Heart left ventricle (tissue), 16 donors: Measurements from ENCODE around the gene SH3YL1. TPM values are rescaled to one million over a fixed set of nuclear protein-coding genes. Genes with fewer than 3 reads are reported as not detected.

Experiments
- ATAC-seq, 4 donors: fragments of 200-7000 bp; cut with Tn5 transposase; one replicate each; pipeline ENCODE4 v1.9.1; 2020 to 2022; ENCODE audit warnings: moderate library complexity in 4 of 4, mild to moderate bottlenecking in 3 of 4, moderate number of reproducible peaks in 1 of 4
- DNase-seq, 5 donors: peaks; one replicate each; pipeline ENCODE4 v3.0.0-alpha.2; 2020
- H3K27ac ChIP-seq, 12 donors: fragments of 200-600 bp; sonication (generic) in 4 of 12; one replicate each; pipeline versions ENCODE4 v1.5.0 to v1.8.0; 2016 to 2022; ENCODE audit warnings: mild to moderate bottlenecking in 2 of 12
- H3K27me3 ChIP-seq, 9 donors: fragments of 200-600 bp; sonication (generic) in 2 of 9; one replicate each; pipeline versions ENCODE4 v1.5.1 to v1.8.0; 2016 to 2022; ENCODE audit warnings: mild to moderate bottlenecking in 3 of 9
- H3K36me3 ChIP-seq, 9 donors: fragments of 200-600 bp; sonication (generic) in 2 of 9; one replicate each; pipeline versions ENCODE4 v1.5.0 to v1.8.0; 2018 to 2022; ENCODE audit warnings: mild to moderate bottlenecking in 2 of 9
- H3K4me1 ChIP-seq, 12 donors: fragments of 200-600 bp; sonication (generic) in 4 of 12; one replicate each; pipeline versions ENCODE4 v1.5.0 to v1.8.0; 2016 to 2022; ENCODE audit warnings: mild to moderate bottlenecking in 3 of 12
- H3K4me3 ChIP-seq, 12 donors: fragments of 200-600 bp; sonication (generic) in 4 of 12; one replicate each; pipeline versions ENCODE4 v1.5.0 to v1.8.0; 2017 to 2022; ENCODE audit warnings: mild to moderate bottlenecking in 9 of 12, moderate library complexity in 4 of 12
- H3K9me3 ChIP-seq, 12 donors: fragments of 200-600 bp; sonication (generic) in 4 of 12; one replicate each; pipeline versions ENCODE4 v1.5.0 to v1.8.0; 2016 to 2022; ENCODE audit warnings: mild to moderate bottlenecking in 1 of 12
- POLR2A ChIP-seq, 2 donors: fragments of 450-650 bp; IDR thresholded peaks; one replicate each; pipeline ENCODE4 v1.6.1; 2017; ENCODE audit warnings: antibody characterized with exemption in 2 of 2, mild to moderate bottlenecking in 2 of 2, moderate library complexity in 2 of 2
- WGBS, 4 donors: extraction: QIAGEN DNeasy Blood & Tissue Kit in 2 of 4; methylation state at CpG; one replicate each; pipeline versions ENCODE4 v1.1.5 to v1.1.7; 2013 to 2018; 5-methylcytosine and 5-hydroxymethylcytosine counted together
- intact Hi-C, 10 donors: fragments of 100-400 bp; cut with DNase I; formaldehyde crosslinking; loops; one replicate each; pipeline versions ENCODE4 v1.11.1 to v1.14.2; 2022
- polyA plus RNA-seq, 2 donors: library from polyadenylated mRNA; stranded (reverse); fragments of 200-250 nt; gene quantifications; one replicate each; pipeline ENCODE4 v1.2.3, GENCODE V29; 2013
- total RNA-seq, 9 donors: library from RNA; depleted of rRNA in 2 of 9; stranded (reverse); fragments of >200 nt in 2 of 9; fragmentation: NEBNext Ultra II Directional in 3 of 9; extraction: Animal tissue kit (Norgen Biotek cat#: 25700) in 3 of 9; gene quantifications; one replicate each; pipeline versions ENCODE4 v1.1.0 to v1.2.4, GENCODE V29; 2016 to 2023
- TF ChIP-seq, protein P1 (sequence below), 12 donors: fragments of 200-600 bp; sonication (generic) in 4 of 12; IDR thresholded peaks; one replicate each; pipeline versions ENCODE4 v1.5.0 to v1.8.0; 2018 to 2022; ENCODE audit warnings: antibody characterized with exemption in 12 of 12, mild to moderate bottlenecking in 5 of 12
- donor health status: ischemic (EF 13 %, LVEDD 7.1; RV severe dilation, severe dysfunction).
- donor health status: healthy with polysubstance abuse.
- donor health status: DM: no; HTN: yes; CAD: no.
- donor health status: DM: no; HTN: no; CAD: no.
- donor health status: ischemic (EF 25% LVEDD 6.9; RV normal size, moderate dysfunction).
- donor health status: ischemic (EF 25% LVEDD 5.7; RV mildly dilated, moderate dysfunction).
- donor health status: healthy.
- donor health status: DM: yes; HTN: yes; CAD: no.
- donor health status: ischemic (EF 35%, LVEDD 5.7; RV mildly dilated, moderate dysfunction).
- donor health status: nonischemic (EF 11% LVEDD 7.7; RV severe dilation, severe dysfunction).
- donor health status: DM: yes; HTN: yes; CAD: no.
- donor health status: PGD.
- donor health status: ischemic (EF 29% LVEDD 5.4; RV normal size, mild dysfunction).
- donor health status: nonischemic (EF 23%, LVEDD 6.1; RV moderate dilation, normal function).

Gene SH3YL1
- total and polyA plus RNA-seq, 11 donors: 4.9 to 16.4 (median 10.5) TPM

DNA sequence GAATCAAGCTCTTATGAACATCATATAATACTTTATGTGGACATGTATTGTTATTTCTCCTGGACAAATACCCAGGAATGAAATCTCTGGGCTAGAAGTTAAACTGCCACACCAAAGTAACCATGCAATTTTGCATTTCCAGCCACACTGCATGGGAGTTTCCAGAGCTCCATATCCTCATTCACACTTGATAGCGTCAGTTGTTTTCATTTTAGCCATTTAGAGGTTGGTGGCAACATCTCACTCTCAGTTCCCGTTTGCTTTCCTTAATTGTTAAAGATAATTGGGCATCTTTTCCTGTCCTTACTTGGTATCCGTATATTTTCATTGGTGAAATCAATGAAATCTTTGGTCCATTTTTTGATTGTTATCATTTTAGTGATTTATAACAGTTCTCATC, 47.8 kb downstream of the SH3YL1 start:
- Histone ChIP-seq H3K4me3 (no peak overlapping the region), H3K27me3 (peaks cover 0 to 10% (median 0%) of the 10 kb centered on the region in 9 donors), H3K4me1 (peaks cover 0 to 4% (median 0%) of the 10 kb centered on the region in 12 donors), H3K27ac (no peak overlapping the region), H3K36me3 (peaks cover 0 to 31% (median 5%) of the 10 kb centered on the region in 9 donors), H3K9me3 (peaks cover 0 to 12% (median 0%) of the 10 kb centered on the region in 12 donors)
- TF ChIP-seq POLR2A (IDR thresholded peaks at IDR 0.05): no peak
- TF ChIP-seq, protein P1, sequence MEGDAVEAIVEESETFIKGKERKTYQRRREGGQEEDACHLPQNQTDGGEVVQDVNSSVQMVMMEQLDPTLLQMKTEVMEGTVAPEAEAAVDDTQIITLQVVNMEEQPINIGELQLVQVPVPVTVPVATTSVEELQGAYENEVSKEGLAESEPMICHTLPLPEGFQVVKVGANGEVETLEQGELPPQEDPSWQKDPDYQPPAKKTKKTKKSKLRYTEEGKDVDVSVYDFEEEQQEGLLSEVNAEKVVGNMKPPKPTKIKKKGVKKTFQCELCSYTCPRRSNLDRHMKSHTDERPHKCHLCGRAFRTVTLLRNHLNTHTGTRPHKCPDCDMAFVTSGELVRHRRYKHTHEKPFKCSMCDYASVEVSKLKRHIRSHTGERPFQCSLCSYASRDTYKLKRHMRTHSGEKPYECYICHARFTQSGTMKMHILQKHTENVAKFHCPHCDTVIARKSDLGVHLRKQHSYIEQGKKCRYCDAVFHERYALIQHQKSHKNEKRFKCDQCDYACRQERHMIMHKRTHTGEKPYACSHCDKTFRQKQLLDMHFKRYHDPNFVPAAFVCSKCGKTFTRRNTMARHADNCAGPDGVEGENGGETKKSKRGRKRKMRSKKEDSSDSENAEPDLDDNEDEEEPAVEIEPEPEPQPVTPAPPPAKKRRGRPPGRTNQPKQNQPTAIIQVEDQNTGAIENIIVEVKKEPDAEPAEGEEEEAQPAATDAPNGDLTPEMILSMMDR (IDR thresholded peaks at IDR 0.05): no peak
- no peak for DNase-seq
- intact Hi-C loops: no loop called here
- ATAC-seq: no peak
- 87 to 90% (median 89%) methylated on average over 3 of the region's 3 CpGs for WGBS, 4 donors

DNA sequence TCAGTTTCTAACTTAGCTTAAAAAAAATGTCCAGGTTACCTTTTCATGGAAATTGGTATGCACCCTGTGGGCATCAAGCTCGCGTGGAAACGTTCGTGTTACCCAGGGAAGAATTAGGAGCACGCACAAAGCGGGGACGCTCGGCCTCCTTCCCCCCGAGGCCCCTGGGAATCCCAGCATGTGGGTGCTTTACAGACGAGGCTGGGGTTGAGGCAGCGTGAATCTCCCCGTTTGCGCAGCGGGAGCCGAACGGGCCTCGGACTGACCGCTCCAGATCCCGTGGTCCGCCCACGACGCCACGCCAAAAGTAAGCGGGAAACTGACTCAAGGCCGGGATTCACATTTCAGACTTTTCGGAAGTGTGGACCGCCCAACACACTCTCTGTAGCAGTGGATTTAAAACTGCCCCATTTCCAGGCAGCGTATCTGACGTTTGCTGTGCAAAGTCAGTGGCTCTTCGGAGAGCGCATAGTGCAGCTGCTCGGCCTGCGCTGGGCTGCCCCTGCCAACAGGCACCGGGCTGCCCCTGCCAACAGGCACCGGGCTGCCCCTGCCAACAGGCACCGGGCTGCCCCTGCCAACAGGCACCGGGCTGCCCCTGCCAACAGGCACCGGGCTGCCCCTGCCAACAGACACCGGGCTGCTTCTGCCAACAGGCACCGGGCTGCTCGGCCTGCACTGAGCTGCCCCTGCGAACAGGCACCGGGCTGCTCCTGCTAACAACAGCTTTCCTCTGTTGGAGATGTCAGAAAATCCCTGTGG, 49.7 kb downstream of the SH3YL1 start:
- peak in 3 of 5 donors; percentile 23 to 72 (median 42) for DNase-seq
- 81 to 87% (median 86%) methylated on average over 38 to 43 of the region's 43 CpGs for WGBS, 4 donors
- peak; percentile 63 to 94 (median 82) for ATAC-seq

DNA sequence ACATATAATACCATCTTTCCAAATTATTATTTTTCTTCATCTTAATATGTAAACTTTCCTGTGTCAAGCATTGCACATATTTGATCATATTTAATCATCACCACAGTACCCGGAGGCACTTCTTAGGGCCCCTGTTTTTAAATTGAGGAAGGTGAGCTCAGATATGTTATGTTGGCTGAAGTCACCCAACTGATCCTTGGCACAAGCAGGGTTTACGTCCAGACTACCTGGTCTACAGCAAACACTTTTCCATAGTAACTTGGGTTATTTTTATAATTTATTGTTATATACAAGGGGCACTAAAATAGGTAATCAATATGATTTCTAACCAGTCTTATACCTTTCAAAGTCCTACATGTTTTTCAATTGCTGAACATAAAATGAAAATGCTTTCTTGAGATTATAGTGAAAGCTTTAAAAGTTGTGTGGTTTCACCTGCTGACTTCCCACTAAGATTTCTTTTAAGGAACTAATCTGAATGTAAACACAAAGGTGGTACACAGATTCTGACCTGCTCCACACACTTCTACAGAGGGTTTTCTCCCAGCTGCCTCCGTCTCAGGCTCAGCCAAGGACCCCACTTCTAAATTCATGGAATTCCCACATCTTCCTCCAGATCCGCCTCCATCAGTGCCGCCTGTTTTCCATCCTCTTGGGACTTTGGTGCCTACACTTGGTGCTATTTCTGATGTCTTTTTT, 52.2 kb downstream of the SH3YL1 start:
- Histone ChIP-seq H3K9me3 (peaks cover 0 to 12% (median 0%) of the 10 kb centered on the region in 12 donors), H3K27ac (no peak overlapping the region), H3K27me3 (peaks cover 0 to 32% (median 0%) of the 10 kb centered on the region in 9 donors), H3K36me3 (no peaks in the 10 kb centered on the region), H3K4me3 (no peak overlapping the region), H3K4me1 (peaks cover 0 to 4% (median 0%) of the 10 kb centered on the region in 12 donors)
- DNase-seq (no peak), ATAC-seq (no peak)
- TF ChIP-seq, protein P1 (IDR thresholded peaks at IDR 0.05): no peak
- TF ChIP-seq POLR2A (IDR thresholded peaks at IDR 0.05): no peak
- intact Hi-C loops: no loop called here
- 58 to 84% (median 77%) methylated on average over 5 of the region's 5 CpGs for WGBS, 4 donors

More for the DNA sequence above, 49.7 kb downstream of the SH3YL1 start:
- TF ChIP-seq, protein P1 (IDR thresholded peaks at IDR 0.05): no peak
- H3K4me1 ChIP-seq: peaks cover 0 to 4% (median 0%) of the 10 kb centered on the region in 12 donors
- no peak overlapping the region for H3K27ac ChIP-seq
- H3K27me3 ChIP-seq: peaks cover 0 to 25% (median 0%) of the 10 kb centered on the region in 9 donors
- peaks cover 0 to 12% (median 0%) of the 10 kb centered on the region in 12 donors for H3K9me3 ChIP-seq
- intact Hi-C loops: no loop called here
- H3K36me3 ChIP-seq: peaks cover 0 to 20% (median 5%) of the 10 kb centered on the region in 9 donors
- no peak overlapping the region for H3K4me3 ChIP-seq

DNA sequence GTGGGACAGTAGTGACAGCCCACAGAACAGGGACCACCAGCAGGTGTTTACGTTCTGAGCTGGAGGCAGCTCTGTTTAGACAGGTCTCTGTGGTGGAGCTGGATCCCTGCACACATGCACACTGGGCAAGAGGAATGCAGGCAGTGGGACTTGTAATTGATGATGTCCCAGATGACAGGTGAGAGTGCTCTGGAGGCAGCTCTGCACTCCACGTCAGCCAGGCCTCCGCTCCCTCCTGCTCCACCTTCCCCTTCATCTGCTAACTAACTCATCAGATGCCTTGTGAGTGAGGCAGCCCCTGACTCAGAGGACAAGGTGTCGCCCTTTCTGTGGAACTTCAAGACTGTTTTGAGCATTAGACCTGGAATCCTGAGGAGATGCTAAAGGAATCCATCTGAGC, 53.2 kb downstream of the SH3YL1 start:
- no peaks in the 10 kb centered on the region for H3K36me3 ChIP-seq
- 50 to 69% (median 62%) methylated on average over 4 of the region's 4 CpGs for WGBS, 4 donors
- peaks cover 0 to 4% (median 0%) of the 10 kb centered on the region in 12 donors for H3K4me1 ChIP-seq
- DNase-seq (no peak), ATAC-seq (no peak)
- TF ChIP-seq, protein P1 (IDR thresholded peaks at IDR 0.05): no peak
- TF ChIP-seq POLR2A (IDR thresholded peaks at IDR 0.05): no peak
- H3K27me3 ChIP-seq: peaks cover 0 to 32% (median 0%) of the 10 kb centered on the region in 9 donors
- no peak overlapping the region for H3K4me3 ChIP-seq
- intact Hi-C loops: no loop called here
- H3K27ac ChIP-seq: no peak overlapping the region
- H3K9me3 ChIP-seq: peaks cover 0 to 12% (median 0%) of the 10 kb centered on the region in 12 donors
